NCI-H146 treated with DMSO at 0.1 percent for 48 hours (cell line): Measurements from ENCODE around the gene SPTAN1.
"Not testable (repeated sequence)": the region's sequence is repeated elsewhere in the genome, so short reads cannot be mapped to it uniquely, and the experiment has no call there.

Source experiments
- DNase-seq: peaks from one replicate; lab custom pipeline; 2025; ENCODE audit not compliant: unreplicated experiment; lab: John Stamatoyannopoulos, UW

SPTAN1 gene

DNA sequence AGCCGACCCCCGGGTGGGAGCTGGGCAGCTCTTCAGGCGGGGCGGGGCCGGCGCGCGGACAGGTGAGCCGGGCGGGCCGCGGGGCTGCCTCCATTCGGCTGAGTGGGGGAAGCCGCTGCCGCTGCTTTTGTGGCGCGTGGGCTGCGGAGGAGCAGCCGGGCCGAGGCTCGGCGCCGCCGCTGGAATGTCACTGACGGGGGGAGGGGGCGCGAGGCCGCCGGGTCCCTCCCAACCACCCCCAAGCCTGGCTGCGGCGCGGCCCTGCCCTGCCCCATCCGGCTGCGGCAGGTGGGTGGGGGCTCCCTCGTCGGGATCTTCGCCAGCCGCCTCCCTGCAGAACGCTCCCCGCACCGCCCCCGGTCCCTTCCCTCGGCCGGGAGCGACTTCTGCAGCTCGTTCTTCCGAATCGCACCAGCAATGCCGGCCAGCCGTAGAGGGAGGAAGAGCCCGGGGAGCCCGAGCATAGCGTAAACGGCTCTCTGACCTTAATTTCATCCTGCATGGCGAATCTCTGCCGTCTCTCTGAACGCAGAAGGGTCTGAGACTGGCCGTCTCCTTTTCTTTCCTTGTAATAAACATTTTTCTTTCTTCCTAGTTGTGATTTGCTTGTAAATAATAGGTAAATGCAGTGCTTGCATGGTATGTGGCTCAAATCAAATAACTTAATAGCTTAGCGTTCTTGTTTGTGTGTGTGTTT is 505 bp downstream of the SPTAN1 start:
- DNase-seq, result no peak

DNA sequence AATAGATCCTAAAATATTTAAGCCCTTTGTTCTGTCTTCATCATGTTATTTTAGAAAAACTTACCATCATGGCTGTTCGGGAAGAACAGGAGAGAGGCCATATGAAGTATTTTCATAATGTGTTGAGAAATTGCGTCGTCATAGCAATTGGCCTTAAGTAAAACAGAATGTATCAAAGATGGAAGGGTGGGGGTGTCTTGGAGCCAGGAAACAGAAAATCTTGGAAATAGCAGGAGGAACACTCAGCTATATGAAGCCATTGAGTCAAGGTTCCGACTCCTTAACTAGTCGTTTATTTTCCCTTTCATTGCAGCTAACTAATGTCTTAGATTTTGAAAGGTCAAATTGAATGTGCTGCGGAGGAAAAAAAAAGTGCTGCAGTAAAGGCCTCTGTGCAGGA is 1.3 kb downstream of the SPTAN1 start:
- no peak for DNase-seq

DNA sequence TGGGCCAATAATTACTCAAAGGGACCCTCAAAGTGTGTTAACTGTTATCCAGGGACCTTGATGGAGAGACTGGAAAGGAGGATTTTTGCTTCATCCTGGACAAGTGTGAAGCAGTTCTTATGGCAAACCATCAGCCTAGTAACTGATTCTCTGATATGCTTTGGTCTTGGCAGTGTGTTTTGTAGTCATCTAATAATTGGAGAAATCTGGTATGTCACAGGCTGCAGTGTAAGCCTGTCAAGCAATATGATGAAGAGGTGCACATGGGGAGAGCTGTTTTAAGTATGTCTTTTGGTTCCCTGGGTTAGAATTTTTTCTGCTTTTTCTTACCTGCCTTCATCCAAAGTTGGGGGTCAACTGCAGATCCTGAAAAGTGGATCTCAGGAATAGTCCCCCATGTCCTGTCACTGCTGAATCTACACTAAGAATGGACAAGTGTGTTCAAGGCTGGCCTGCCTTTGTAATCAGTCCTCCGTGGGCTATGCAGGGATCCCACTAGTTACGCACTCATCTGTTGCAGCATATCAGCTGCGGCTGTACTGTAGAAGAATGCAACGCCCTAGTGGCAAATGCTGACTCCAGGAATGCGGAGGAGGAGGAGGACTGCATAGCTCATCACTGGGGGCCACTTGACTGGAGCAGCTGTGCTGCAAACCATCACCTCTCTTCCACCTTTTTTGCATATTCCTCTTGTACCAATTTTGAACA is 1.9 kb downstream of the SPTAN1 start:
- DNase-seq, result no peak

DNA sequence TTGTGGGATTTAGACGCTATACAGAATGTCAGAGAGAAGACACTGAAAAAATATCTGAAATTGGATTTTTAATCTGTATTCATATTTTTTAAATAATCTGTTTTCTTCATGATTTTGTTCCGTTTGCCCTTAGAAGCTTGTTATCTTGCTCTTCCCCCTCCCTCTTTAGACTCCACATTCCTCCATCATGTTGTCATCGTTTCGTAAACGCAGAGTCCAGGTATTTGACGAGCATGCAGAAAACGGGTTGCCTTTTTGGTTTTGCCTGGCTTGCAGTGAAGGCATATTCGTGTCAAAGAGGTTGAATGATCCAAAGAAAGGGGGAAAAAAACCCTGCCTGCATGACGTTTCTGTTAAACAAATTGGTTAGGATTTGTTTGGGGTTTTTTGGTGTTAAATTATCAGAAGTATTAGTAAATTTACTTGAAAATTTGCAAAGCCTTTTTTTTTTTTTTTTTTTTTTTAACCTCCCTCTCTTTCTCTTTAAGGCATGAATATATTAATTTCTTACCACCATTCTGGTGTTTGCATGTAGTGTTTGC is 2.9 kb downstream of the SPTAN1 start:
- DNase-seq, result no peak

DNA sequence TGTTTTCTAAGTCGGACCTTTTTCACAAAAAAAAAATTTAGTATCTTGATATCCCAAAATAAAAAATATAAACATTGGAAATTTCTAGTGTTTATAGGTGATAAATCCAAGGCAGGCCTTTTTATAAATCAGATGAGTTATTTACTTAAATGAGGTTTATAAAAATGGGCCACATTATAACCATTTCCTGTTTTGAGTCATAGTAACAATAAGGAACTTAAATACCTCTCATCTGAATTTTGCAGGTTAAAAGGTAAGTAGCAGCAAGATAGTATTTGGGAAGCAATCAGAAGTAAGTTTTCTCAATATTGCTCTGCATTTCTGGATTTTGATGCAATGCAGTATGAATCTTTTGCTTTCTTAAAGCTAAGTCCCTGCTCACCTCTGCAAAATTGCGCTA is 3.9 kb downstream of the SPTAN1 start:
- no peak for DNase-seq

DNA sequence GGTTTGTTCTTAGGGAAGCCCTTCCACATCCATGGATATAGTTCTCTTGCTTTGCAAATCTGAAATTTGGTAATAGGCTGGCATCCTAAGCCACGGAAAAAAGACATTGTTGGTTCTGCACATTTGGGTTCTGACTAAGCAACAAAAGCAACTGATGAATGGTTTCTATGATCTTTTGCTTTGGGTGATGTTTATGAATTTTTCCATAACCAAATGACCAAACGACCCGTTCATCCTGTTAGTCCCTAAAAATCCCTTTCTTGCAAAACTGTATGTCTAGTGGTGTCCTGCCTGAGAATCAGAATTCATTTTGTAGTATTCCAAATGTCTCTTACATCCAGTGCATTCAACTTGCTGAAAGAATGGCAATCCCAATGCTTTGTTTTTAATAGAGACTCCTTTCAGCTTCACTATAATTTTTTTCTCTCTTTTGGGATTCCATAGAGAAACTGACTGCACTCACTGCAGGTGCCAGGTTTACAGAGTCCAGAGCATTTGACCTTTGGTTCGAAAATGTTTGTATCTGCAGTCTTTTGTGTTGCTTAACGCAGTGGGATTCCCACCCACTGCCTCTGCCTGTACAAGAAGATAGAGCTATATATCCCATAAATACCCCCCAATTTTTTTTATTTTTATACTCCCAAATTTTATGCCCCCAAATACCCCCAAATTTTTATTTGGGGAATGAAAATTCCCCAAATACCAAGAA is 4.7 kb downstream of the SPTAN1 start:
- no peak for DNase-seq

DNA sequence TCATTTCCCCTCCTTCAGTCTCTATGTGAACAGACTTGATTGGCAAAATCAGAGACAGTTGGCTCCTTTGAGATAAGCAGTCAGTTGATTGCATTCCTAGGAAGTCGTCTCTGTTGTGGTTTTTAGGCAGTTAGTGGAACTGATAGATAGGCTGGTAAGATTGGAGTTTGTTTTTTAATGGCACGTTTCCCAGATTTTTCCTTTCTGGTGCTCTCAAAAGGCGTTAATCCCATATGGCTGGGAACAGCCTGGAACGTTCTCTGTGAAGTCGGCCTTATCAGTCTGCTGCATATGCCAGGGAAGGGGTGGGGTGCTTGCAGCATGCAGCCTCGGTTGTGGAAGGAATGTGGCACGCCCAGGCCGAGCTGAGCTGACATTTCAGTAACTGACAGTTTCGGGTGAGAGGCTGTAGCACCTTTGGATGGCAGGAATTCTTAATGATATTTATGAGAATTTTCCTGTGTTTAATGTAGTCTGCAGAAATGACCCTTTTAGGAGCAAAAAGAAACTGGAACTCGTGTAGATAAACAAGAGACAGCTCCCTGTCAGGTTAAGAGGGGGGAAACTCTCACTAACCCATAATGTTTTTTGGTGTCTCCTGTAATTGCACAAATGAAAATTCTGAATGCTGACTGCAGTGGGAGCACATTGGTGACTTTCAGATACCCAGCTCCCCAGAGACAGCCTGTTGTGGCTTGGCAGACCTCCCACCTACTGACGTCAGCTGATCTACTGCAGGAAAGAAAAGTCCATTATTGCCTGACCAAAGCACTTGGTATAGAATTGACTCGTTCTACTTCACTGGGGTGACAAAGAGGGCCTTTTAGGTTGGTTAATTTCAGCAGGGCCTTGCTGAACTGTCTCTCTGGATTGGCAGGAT is 6.3 kb downstream of the SPTAN1 start:
- DNase-seq, result no peak

DNA sequence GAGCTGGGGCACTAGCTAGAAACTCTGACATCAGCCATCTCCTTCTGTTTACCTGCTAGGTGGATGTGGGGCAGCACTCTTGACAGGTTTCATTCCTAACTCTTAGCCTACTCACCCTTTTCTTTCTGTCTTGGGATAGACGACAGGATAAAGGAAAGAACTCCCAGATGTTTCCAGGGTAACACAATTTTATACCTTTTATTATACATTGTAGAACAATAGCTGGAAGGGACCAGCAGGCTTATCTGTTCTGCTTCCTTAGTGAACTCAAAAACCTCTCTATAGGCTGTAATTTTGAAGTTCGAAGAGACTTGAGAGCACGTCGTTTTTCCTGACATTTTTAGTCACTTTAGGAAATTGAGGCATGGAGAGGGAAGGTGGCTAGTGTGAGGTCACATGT is 13.2 kb downstream of the SPTAN1 start:
- no peak for DNase-seq

DNA sequence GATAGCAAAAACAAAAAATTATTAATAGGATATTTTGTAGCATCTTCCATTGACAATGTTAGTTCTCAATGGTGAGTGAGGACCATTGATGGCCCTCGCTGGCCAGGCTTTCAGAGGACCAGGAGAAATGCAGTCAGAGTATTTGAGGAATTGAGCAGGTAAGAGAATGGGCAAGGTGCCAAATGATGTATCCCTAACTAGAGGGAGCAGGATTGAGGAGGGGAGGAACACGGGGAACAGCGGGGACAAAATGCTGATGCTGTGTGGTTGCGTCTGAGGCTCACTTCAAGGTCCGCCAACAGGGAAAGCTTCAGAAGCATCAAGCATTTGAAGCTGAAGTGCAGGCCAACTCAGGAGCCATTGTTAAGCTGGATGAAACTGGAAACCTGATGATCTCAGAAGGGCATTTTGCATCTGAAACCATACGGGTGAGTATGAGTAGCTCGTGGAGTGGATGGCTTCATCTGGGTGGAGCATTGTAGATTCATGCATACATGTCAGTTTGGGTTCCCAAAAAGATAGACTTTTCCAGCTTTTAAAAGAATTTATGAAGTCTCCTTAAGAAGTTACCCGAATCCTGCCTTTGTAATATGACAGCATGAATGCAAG is 16.2 kb downstream of the SPTAN1 start:
- no peak for DNase-seq

DNA sequence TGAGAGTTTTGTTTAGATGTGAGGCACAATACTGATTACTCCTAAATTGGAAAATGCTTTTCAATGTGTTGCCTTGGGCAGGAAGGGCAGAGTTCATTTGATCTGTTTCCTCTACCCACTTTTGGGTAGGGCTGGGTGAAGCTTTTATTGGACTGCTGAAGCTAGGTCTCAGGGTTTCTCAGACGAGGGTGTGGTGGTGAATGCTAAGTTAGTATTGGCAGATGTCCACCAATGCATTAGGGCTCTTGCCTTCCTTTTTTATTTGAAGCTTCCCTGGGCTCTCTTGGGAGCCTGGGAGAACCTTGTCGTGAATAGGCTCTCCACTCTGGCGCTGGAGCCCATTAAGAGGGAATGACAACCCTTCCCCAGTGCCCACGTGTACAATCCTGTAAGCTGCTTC is 23.1 kb downstream of the SPTAN1 start:
- DNase-seq, result no peak

DNA sequence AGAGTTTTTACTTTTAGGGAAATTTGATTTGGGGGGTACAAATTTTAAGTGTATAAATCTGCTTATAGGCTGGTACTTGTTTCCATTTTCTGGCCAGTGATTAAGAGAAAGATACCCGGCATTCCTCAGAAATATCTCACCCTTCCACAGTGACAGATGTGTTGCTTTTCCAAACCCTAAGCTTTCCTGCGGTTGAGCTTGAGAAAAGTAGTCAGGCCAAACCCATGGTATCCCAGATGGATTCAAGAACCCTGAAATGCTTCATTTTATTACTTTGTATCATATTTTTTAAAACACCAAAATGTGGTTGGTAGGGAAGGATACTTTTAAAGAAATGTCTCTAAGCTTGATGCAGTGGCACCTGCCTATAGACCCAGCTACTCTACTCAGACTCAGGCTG is 23.5 kb downstream of the SPTAN1 start:
- DNase-seq, result no peak

DNA sequence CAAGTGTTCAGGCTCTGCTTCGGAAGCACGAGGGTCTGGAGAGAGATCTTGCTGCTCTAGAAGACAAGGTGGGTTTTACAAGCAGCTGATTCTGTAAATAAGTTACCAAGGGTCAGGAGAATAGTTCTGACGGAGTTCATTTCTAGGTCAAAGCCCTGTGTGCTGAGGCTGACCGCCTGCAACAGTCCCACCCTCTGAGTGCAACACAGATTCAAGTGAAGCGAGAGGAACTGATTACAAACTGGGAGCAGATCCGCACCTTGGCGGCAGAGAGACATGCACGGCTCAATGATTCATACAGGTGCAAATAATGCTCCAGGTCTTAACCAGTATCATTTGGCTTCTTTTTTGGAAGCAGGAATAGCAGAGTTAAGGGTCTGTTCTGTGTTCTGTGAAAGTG is 24.8 kb downstream of the SPTAN1 start:
- no peak for DNase-seq

DNA sequence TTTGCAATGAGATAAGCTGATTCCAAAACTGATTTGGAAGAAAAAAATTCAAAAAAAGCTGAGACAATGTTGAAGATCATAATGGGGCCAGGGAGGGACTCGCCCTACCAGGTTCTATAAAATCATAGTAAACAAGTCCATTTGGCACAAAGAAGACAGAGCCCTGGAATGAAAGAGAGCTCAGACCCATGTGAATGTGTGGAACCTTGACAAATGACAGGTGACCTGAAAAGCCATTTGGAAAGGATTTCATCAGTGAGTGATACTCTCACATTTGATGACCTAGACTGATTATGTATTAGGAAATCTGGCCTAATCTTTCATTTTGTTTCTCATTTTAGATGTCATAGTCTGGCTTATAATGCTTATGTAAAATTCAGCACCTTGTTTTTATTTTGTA is 26.8 kb downstream of the SPTAN1 start:
- DNase-seq, result no peak

DNA sequence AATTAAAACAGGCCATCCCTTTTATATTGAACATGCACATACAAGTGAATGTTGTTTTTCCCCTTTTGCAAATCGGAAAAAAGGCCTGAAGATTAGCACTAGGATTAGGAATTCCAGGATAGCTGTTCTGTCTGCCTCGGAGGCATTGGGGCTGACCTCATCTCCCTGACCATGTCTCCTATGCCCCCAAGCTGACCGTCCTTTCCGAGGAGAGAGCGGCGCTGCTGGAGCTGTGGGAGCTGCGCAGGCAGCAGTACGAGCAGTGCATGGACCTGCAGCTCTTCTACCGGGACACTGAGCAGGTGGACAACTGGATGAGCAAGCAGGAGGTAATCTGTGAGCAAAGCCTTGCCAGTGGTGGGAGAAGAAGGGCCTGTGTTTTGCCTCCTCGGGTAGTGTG is 28.3 kb downstream of the SPTAN1 start:
- no peak for DNase-seq

DNA sequence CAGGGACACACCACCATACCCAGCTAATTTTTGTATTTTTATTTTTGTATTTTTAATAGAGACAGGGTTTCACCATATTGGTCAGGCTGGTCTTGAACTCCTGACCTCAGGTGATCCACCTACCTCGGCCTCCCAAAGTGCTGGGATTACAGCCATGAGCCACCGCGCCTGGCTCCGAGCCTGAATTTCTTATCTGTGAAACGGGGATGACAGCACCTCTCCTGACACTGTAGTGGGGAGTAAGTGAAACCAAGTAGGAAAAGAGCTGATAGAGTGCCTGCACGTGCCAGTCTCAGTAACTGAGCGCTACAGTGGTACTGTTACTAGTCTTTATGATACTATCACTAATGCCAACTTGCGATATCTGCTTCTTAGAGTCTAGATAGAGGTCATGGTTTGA is 32.8 kb downstream of the SPTAN1 start:
- not testable (repeated sequence) for DNase-seq

DNA sequence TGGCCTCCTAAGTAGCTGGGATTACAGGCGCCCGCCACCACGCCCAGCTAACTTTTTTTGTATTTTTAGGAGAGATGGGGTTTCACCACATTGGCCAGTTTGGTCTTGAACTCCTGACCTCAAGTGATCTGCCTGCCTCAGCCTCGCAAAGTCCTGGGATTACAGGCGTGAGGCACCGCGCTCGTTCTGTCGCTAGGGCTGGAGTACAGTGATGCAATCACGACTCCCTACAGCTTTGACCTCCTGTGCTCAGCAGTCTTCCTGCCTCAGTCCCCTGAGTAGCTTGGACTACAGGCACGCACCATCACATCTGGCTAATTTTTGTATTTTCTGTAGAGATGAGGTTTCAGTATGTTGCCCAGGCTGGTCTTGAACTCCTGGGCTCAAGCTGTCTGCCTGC is 34.5 kb downstream of the SPTAN1 start:
- not testable (repeated sequence) for DNase-seq

DNA sequence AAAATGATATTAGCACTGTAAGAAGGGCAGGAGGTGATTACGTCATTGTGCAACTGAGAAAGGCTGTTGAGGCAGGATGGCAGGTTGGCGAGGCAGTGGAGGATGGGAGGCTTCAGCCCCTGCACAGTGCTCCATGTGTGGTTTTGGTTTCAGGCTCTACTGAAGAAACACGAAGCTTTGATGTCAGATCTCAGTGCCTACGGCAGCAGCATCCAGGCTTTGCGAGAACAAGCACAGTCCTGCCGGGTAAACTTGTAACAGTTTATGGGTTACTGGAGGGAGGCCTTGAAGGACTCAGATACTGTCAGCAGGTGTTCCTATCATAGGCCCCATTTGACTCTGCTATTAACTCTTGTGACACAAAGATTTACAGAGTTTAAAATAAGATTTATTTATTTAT is 35.1 kb downstream of the SPTAN1 start:
- DNase-seq, result no peak

DNA sequence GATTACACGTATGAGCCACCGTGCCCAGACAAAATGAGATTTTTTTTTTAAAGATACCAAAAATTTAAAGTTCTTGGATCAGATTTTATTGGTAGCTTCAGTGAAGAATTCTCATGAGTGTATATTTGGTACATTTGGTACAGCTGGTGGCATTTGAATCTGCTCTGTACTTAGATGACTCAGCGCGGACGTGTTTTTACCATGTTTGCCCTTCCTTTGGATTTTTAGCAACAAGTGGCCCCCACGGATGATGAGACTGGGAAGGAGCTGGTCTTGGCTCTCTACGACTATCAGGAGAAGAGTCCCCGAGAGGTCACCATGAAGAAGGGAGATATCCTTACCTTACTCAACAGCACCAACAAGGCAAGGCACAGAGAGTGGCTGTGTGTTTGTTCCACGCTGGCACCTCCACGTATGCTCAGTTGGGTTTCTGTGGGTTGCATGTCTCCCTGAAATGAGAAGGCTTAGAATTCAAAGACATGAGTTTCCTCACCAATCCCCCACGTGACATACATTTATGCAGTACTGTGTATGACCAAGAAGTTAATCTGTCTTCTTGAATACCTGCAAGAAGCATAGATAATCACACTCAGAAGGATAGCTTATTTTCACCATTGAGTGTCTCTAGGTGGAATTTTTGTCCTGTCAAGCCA is 36.3 kb downstream of the SPTAN1 start:
- no peak for DNase-seq

DNA sequence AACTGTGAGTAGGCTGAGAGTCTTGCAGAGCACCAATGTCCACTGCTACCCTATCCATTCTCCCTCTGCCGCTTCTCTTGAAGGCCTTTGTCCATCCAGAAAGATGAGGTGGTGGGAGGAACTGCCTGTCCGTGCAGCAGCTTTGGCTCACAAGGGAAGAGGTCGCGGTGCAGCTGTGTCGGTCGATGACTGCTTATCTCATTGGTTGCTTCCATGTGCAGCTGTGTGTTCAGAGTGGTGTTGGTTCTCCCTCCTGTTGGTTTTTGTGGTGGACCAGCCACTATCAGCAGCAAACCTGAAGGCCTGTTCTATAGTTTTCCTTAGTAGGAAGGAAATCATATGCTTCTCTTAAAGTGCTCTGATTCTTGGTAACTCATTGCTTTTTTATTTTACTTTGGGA is 40.7 kb downstream of the SPTAN1 start:
- no peak for DNase-seq

DNA sequence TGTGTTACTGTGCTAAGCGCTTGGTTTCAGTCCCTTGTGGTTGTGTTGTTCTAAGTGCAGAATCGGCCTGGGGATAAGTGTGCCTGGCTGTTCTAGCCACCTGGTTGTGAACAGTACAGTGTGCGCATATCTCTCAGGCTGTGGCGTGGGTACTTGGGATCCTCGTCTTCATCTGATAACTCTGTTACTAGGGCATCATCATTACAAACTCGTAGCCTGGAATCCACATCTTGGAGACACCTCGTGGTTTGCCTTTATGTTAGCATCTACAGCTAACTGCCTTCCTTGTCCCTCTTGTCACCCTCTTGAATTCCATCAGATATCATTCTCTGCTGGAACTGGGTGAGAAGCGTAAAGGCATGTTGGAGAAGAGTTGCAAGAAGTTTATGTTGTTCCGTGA is 41.5 kb downstream of the SPTAN1 start:
- no peak for DNase-seq
